MM.1S (cell line): ENCODE data around the gene SH3GL2.

Source experiments
- CTCF ChIP-seq: fragments of 300-600 bp; sonication (generic); IDR thresholded peaks from 2 replicates; pipeline ENCODE4 v1.5.1; 2016; ENCODE audit warnings: antibody characterized with exemption, low read length, mixed read lengths
- EZH2 ChIP-seq: fragments of 300-600 bp; sonication (generic); optimal IDR thresholded peaks from 2 replicates; pipeline ENCODE3; 2017; ENCODE audit warnings: low read depth, mild to moderate bottlenecking, antibody characterized with exemption, low read length, mixed read lengths

GRCh38 chr9:17536027-17536426, 42.8 kb upstream of the SH3GL2 start:
- TF ChIP-seq CTCF (no peak), EZH2 (no peak)
